Measurements from ENCODE around the gene CEP112. TPM values are rescaled to one million over a fixed set of nuclear protein-coding genes. Genes with fewer than 3 reads are reported as not detected.

Gene CEP112
- total and polyA plus RNA-seq, 2 of the 4 experiments (the other 2 are of a cell fraction) = 2.5 to 5.6 TPM

GRCh38 chr17:65743308-65743655 lies 448.7 kb downstream of the CEP112 start:
- H3K14ac ChIP-seq (replicated peaks; ENCODE audit: low read depth, low read length) = no peak overlapping the region
- no peak overlapping the region for H2AK5ac ChIP-seq (ENCODE audit: low read depth, low read length)
- in situ Hi-C loops (cut with MboI; ENCODE audit: low sequenced_read_pairs) (no loop called here), intact Hi-C loops (cut with micrococcal nuclease) (no loop called here), dilution Hi-C loops (cut with HindIII; ENCODE audit: low sequenced_read_pairs, unreplicated experiment) (no loop called here)
- peak; percentile 44; the same call in 1 of the 2 replicates for ATAC-seq (ENCODE audit: low read depth)
- no peak overlapping the region for H4K8ac ChIP-seq (ENCODE audit: low read depth in 2 of 2, low read length in 2 of 2)
- H2BK20ac ChIP-seq (ENCODE audit: low read depth, low read length) = no peak overlapping the region
- ChIA-PET CTCF (no interaction called here), POLR2A (ENCODE audit: unreplicated experiment) (no interaction called here)
- H2AK9ac ChIP-seq (replicated peaks; ENCODE audit: low read depth, low read length, poor library complexity) = no peak overlapping the region
- BruUV-seq (replicated peaks) = no TSS peak
- no peaks in the 10 kb centered on the region for H4K20me1 ChIP-seq (ENCODE audit: insufficient read depth, low read length)
- H4K5ac ChIP-seq (ENCODE audit: low read depth, low read length) = no peak overlapping the region
- no peak overlapping the region for H3K4ac ChIP-seq (ENCODE audit: low read depth, low read length)
- H4K91ac ChIP-seq (ENCODE audit: insufficient read depth, low read depth, low read length) = no peak overlapping the region
- no peaks in the 10 kb centered on the region for H3K27me3 ChIP-seq (ENCODE audit: control insufficient read depth, insufficient read depth, low read length)
- no peak overlapping the region for H3K4me2 ChIP-seq (ENCODE audit: low read depth, low read length)
- no peak for TF ChIP-seq NFE2L2 (IDR thresholded peaks at IDR 0.05; ENCODE audit: low read depth, low read length)
- no peak for TF ChIP-seq RCOR1 (IDR thresholded peaks at IDR 0.05; ENCODE audit: insufficient replicate concordance, low read length)
- TF ChIP-seq CHD1 (IDR thresholded peaks at IDR 0.05; ENCODE audit: low read depth, low read length) = no peak
- TF ChIP-seq MXI1 (IDR thresholded peaks at IDR 0.05; ENCODE audit: borderline replicate concordance, low read depth, low read length) = no peak
- TF ChIP-seq BHLHE40 (IDR thresholded peaks at IDR 0.05; ENCODE audit: low read depth, low read length) = no peak
- TF ChIP-seq RAD21 (IDR thresholded peaks at IDR 0.05; ENCODE audit: low read length) = no peak
- no peak for TF ChIP-seq MAZ (IDR thresholded peaks at IDR 0.05; ENCODE audit: borderline replicate concordance, low read depth, low read length)
- H3K9me3 ChIP-seq (ENCODE audit: control insufficient read depth, insufficient read depth, low read length) = peaks cover 5% of the 10 kb centered on the region
- no peaks in the 10 kb centered on the region for H3K36me3 ChIP-seq (ENCODE audit: control insufficient read depth, insufficient read depth, low read length)
- no peak overlapping the region for H3K9ac ChIP-seq (ENCODE audit: low read depth, low read length)
- H3K9me1 ChIP-seq (ENCODE audit: insufficient read depth, low read length) = no peaks in the 10 kb centered on the region
- no peak overlapping the region for H2BK5ac ChIP-seq (ENCODE audit: low read depth, low read length, poor library complexity, severe bottlenecking)
- H3K18ac ChIP-seq (ENCODE audit: low read depth, low read length) = no peak overlapping the region
- no peak overlapping the region for H3K56ac ChIP-seq (ENCODE audit: extremely low read depth, insufficient read depth, low read length)
- no peak overlapping the region for H3K27ac ChIP-seq (ENCODE audit: insufficient read depth, low read length)
- H3K23ac ChIP-seq (ENCODE audit: low read depth, low read length) = no peak overlapping the region
- WGBS, 2 experiments (ENCODE audit: extremely low coverage in 2 of 2, insufficient read length in 1 of 2) = no CpG with 5 or more reads among the region's 1 CpG
- peak; percentile 51 for DNase-seq
- no peak overlapping the region for H2AFZ ChIP-seq (replicated peaks; ENCODE audit: low read length, poor library complexity)
- no peak overlapping the region for H2BK15ac ChIP-seq (ENCODE audit: low read depth, low read length)
- H3K4me1 ChIP-seq (ENCODE audit: control insufficient read depth, insufficient read depth, low read length) = peaks cover 2% of the 10 kb centered on the region; the same call in 1 of the 2 replicates
- H3K79me1 ChIP-seq (ENCODE audit: low read depth in 1 of 2, low read length in 2 of 2) = no peaks in the 10 kb centered on the region
- H2BK120ac ChIP-seq (ENCODE audit: low read depth, low read length) = no peak overlapping the region
- H3K4me3 ChIP-seq (ENCODE audit: insufficient read depth, low read depth, low read length) = no peak overlapping the region

Measured in IMR-90 (cell line).